C4-2B (cell line): ENCODE results near the gene GCA.

ENCODE experiments used
- H3K27ac ChIP-seq: fragments of 450-650 bp; 2 replicates; pipeline ENCODE4 v1.5.1; 2017
- ZFX ChIP-seq: fragments of 450-650 bp; IDR thresholded peaks from 2 replicates; pipeline ENCODE4 v1.6.1; 2017
- TF ChIP-seq, protein P1 (sequence below): fragments of 450-650 bp; conservative IDR thresholded peaks from 2 replicates; pipeline ENCODE4 v1.5.1; 2017; ENCODE audit warnings: mild to moderate bottlenecking

Gene GCA

GRCh38 chr2:162403884-162404283 lies 60.0 kb downstream of the GCA start:
- no peak for TF ChIP-seq ZFX
- TF ChIP-seq, protein P1, sequence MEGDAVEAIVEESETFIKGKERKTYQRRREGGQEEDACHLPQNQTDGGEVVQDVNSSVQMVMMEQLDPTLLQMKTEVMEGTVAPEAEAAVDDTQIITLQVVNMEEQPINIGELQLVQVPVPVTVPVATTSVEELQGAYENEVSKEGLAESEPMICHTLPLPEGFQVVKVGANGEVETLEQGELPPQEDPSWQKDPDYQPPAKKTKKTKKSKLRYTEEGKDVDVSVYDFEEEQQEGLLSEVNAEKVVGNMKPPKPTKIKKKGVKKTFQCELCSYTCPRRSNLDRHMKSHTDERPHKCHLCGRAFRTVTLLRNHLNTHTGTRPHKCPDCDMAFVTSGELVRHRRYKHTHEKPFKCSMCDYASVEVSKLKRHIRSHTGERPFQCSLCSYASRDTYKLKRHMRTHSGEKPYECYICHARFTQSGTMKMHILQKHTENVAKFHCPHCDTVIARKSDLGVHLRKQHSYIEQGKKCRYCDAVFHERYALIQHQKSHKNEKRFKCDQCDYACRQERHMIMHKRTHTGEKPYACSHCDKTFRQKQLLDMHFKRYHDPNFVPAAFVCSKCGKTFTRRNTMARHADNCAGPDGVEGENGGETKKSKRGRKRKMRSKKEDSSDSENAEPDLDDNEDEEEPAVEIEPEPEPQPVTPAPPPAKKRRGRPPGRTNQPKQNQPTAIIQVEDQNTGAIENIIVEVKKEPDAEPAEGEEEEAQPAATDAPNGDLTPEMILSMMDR: no peak
- H3K27ac ChIP-seq: no peak overlapping the region
